Measurements from ENCODE around the gene KCNA3. TPM values are rescaled to one million over a fixed set of nuclear protein-coding genes. Genes with fewer than 3 reads are reported as not detected.

KCNA3 gene
- total RNA-seq, 1 experiment from 2014 or later, result 1.2 TPM

GRCh38 chr1:110627764-110628163 is 47.0 kb downstream of the KCNA3 start:
- Mint-ChIP-seq H3K27ac (no peak overlapping the region), H3K4me1 (no peaks in the 10 kb centered on the region), H3K36me3 (no peaks in the 10 kb centered on the region), H3K27me3 (ENCODE audit: low read depth) (peaks cover 13% of the 10 kb centered on the region), H3K4me3 (no peak overlapping the region), H3K9me3 (no peaks in the 10 kb centered on the region)
- ChIA-PET POLR2A (no interaction called here), CTCF (no interaction called here)
- no peak for ATAC-seq
- DNase-seq (ENCODE audit: low spot score), result no peak
- TF ChIP-seq ZBTB43 (CRISPR knock-in tag; IDR thresholded peaks at IDR 0.05), result no peak
- TF ChIP-seq ATF1 (CRISPR knock-in tag; IDR thresholded peaks at IDR 0.05), result no peak
- no peak for TF ChIP-seq ESRRA (CRISPR knock-in tag; IDR thresholded peaks at IDR 0.05; ENCODE audit: borderline replicate concordance)
- TF ChIP-seq NFYB (CRISPR knock-in tag; conservative IDR thresholded peaks at IDR 0.05; ENCODE audit: low read depth), result no peak
- TF ChIP-seq ZNF423 (CRISPR knock-in tag; IDR thresholded peaks at IDR 0.05), result no peak
- no peak for TF ChIP-seq E2F4 (CRISPR knock-in tag; IDR thresholded peaks at IDR 0.05; ENCODE audit: borderline replicate concordance, low read depth)
- TF ChIP-seq ATF3 (CRISPR knock-in tag; conservative IDR thresholded peaks at IDR 0.05), result no peak
- TF ChIP-seq PRDM15 (CRISPR knock-in tag; IDR thresholded peaks at IDR 0.05), result no peak
- no peak for TF ChIP-seq E2F1 (CRISPR knock-in tag; IDR thresholded peaks at IDR 0.05)
- no peak for TF ChIP-seq FOXK1 (CRISPR knock-in tag; IDR thresholded peaks at IDR 0.05)
- no peak for TF ChIP-seq CDX4 (CRISPR knock-in tag; IDR thresholded peaks at IDR 0.05; ENCODE audit: borderline replicate concordance)
- no peak for TF ChIP-seq TEAD4 (CRISPR knock-in tag; IDR thresholded peaks at IDR 0.05)
- TF ChIP-seq ARID4B (CRISPR knock-in tag; IDR thresholded peaks at IDR 0.05; ENCODE audit: borderline replicate concordance), result no peak
